SK-N-MC (cell line): Measurements from ENCODE around the gene CACNB2.

Experiments
- EZH2 ChIP-seq: fragments of 200-600 bp; sonication (generic); IDR thresholded peaks from one replicate; pipeline ENCODE4 v1.6.1; 2017; ENCODE audit warnings: antibody characterized with exemption
- POLR2AphosphoS5 ChIP-seq: IDR thresholded peaks from 2 replicates; pipeline ENCODE4 v1.6.1; 2012; ENCODE audit warnings: mild to moderate bottlenecking, low read depth, low read length, borderline replicate concordance

- no peak for TF ChIP-seq EZH2
- TF ChIP-seq POLR2AphosphoS5: no peak
These were observed 430.9 kb downstream of the CACNB2 start for GRCh38 chr10:18571076-18571475.
